Spleen (tissue), 11 donors: Measurements from ENCODE around the gene ZNF747. TPM values are rescaled to one million over a fixed set of nuclear protein-coding genes. Genes with fewer than 3 reads are reported as not detected.

Experiments
- DNase-seq: peaks from one replicate; pipeline ENCODE4 v3.0.0-alpha.2; 2020
- H3K27ac ChIP-seq, 8 donors: fragments of 200-600 bp; sonication (generic) in 7 of 8; 1 replicate in 4 of 8; 2 replicates in 4 of 8; pipeline versions ENCODE4 v1.5.0 to v1.8.0; 2016 to 2021; ENCODE audit warnings: inconsistent platforms in 4 of 8, mild to moderate bottlenecking in 4 of 8, moderate library complexity in 1 of 8
- H3K27me3 ChIP-seq, 7 donors: fragments of 200-600 bp; sonication (generic) in 6 of 7; replicated peaks in 1 of 7; 1 replicate in 4 of 7; 2 replicates in 3 of 7; pipeline versions ENCODE4 v1.5.0 to v1.8.0; 2016 to 2021; ENCODE audit warnings: inconsistent platforms in 3 of 7, mild to moderate bottlenecking in 1 of 7
- H3K36me3 ChIP-seq, 6 donors: fragments of 200-600 bp; sonication (generic) in 5 of 6; 1 replicate in 4 of 6; 2 replicates in 2 of 6; pipeline versions ENCODE4 v1.5.0 to v1.8.0; 2016 to 2021; ENCODE audit warnings: inconsistent platforms in 2 of 6
- H3K4me1 ChIP-seq, 6 donors: fragments of 200-600 bp; sonication (generic) in 5 of 6; 1 replicate in 3 of 6; 2 replicates in 3 of 6; pipeline versions ENCODE4 v1.5.0 to v1.8.0; 2016 to 2021; ENCODE audit warnings: inconsistent platforms in 3 of 6
- H3K4me3 ChIP-seq, 8 donors: fragments of 200-600 bp; sonication (generic) in 7 of 8; 1 replicate in 4 of 8; 2 replicates in 4 of 8; pipeline versions ENCODE4 v1.5.0 to v1.8.0; 2016 to 2021; ENCODE audit warnings: inconsistent platforms in 4 of 8, mild to moderate bottlenecking in 4 of 8, moderate library complexity in 2 of 8
- H3K9me3 ChIP-seq, 8 donors: fragments of 200-600 bp; sonication (generic) in 7 of 8; 1 replicate in 4 of 8; 2 replicates in 4 of 8; pipeline versions ENCODE4 v1.5.0 to v1.8.0; 2016 to 2021; ENCODE audit warnings: inconsistent platforms in 4 of 8
- POLR2A ChIP-seq, 3 donors: fragments of 450-650 bp; IDR thresholded peaks; one replicate each; pipeline ENCODE4 v1.5.1; 2017; ENCODE audit warnings: antibody characterized with exemption in 3 of 3, mild to moderate bottlenecking in 1 of 3
- POLR2AphosphoS5 ChIP-seq, 3 donors: sonication (generic); formaldehyde crosslinking; IDR thresholded peaks; one replicate each; pipeline ENCODE4 v1.5.1; 2017; ENCODE audit warnings: antibody characterized with exemption in 3 of 3
- WGBS, 5 donors: extraction: QIAGEN DNeasy Blood & Tissue Kit in 3 of 5; methylation state at CpG; one replicate each; pipeline versions ENCODE4 v1.1.5 to v1.1.7; 2013 to 2018; 5-methylcytosine and 5-hydroxymethylcytosine counted together
- intact Hi-C: fragments of 100-400 bp; cut with DNase I; formaldehyde crosslinking; loops from one replicate; pipeline ENCODE4 v1.15.0; 2023; ENCODE audit warnings: low total_unique reads
- polyA plus RNA-seq, 3 donors: library from polyadenylated mRNA; stranded (reverse); fragments of 200-250 nt; gene quantifications; one replicate each; pipeline ENCODE4 v1.2.1, GENCODE V29; 2013
- total RNA-seq, 7 donors: library from RNA; depleted of rRNA in 3 of 7; stranded (reverse); fragments of >200 nt in 3 of 7; fragmentation: NEBNext Ultra II Directional in 4 of 7; extraction: Animal tissue kit (Norgen Biotek cat#: 25700) in 4 of 7; gene quantifications; one replicate each; pipeline versions ENCODE4 v1.1.0 to v1.2.1, GENCODE V29; 2016 to 2021
- TF ChIP-seq, protein P1 (sequence below), 11 experiments: fragments of 200-600 bp in 7 of 11; fragments of 450-650 bp in 4 of 11; sonication (generic) in 4 of 11; IDR thresholded peaks in 8 of 11; conservative IDR thresholded peaks in 3 of 11; 1 replicate in 7 of 11; 2 replicates in 4 of 11; pipeline versions ENCODE4 v1.4.0 to v1.8.0; 2016 to 2021; ENCODE audit warnings: antibody characterized with exemption in 11 of 11, inconsistent platforms in 4 of 11, mild to moderate bottlenecking in 1 of 11
- donor health status: healthy with polysubstance abuse.
- donor health status: DM: no; HTN: no; CAD: no; lungs with moderate emphysema.
- donor health status: DM: no; HTN: no; CAD: no.
- donor health status: Bipolar disorder and iron deficiency.
- donor health status: healthy.
- donor health status: DM: no; HTN: no; CAD: no.
- donor health status: DM: yes; HTN: yes; CAD: no.

Gene ZNF747
- total and polyA plus RNA-seq, 10 donors, result 5.9 to 16.1 (median 10.9) TPM

DNA sequence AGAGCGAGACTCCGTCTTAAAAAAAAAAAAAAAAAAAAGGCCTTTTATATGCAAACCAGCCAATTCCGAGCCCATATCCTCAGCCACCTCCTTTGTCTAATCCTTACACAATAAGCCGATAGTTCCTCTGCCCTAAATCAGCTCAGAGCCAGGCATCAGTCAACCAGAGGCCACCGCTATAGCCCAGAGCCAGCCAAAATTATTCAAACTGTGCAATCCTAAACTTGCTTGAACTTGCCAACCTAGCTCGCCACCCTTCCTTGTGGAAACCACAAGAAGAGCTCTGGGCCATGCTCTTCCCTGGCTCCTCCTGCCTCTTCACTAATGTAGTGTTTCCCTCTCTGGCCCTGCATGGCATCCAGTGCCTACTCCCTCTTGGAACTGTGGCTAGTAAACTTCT is 44.4 kb downstream of the ZNF747 start:
- no peaks in the 10 kb centered on the region for H3K9me3 ChIP-seq
- H3K27me3 ChIP-seq, result no peaks in the 10 kb centered on the region
- intact Hi-C loops, result no loop called here
- H3K4me3 ChIP-seq, result no peak overlapping the region
- no peak for TF ChIP-seq POLR2A (IDR thresholded peaks at IDR 0.05)
- no peak for TF ChIP-seq POLR2AphosphoS5 (IDR thresholded peaks at IDR 0.05)
- TF ChIP-seq, protein P1, sequence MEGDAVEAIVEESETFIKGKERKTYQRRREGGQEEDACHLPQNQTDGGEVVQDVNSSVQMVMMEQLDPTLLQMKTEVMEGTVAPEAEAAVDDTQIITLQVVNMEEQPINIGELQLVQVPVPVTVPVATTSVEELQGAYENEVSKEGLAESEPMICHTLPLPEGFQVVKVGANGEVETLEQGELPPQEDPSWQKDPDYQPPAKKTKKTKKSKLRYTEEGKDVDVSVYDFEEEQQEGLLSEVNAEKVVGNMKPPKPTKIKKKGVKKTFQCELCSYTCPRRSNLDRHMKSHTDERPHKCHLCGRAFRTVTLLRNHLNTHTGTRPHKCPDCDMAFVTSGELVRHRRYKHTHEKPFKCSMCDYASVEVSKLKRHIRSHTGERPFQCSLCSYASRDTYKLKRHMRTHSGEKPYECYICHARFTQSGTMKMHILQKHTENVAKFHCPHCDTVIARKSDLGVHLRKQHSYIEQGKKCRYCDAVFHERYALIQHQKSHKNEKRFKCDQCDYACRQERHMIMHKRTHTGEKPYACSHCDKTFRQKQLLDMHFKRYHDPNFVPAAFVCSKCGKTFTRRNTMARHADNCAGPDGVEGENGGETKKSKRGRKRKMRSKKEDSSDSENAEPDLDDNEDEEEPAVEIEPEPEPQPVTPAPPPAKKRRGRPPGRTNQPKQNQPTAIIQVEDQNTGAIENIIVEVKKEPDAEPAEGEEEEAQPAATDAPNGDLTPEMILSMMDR (IDR thresholded peaks at IDR 0.05 in 8 of 11, conservative IDR thresholded peaks at IDR 0.05 in 3 of 11), result no peak
- H3K36me3 ChIP-seq, result peaks cover 0 to 100% (median 88%) of the 10 kb centered on the region in 6 donors
- 79 to 92% (median 80%) methylated on average over 6 of the region's 6 CpGs for WGBS, 5 donors
- DNase-seq, result no peak
- peaks cover 0 to 41% (median 10%) of the 10 kb centered on the region in 6 donors for H3K4me1 ChIP-seq
- H3K27ac ChIP-seq, result no peak overlapping the region

DNA sequence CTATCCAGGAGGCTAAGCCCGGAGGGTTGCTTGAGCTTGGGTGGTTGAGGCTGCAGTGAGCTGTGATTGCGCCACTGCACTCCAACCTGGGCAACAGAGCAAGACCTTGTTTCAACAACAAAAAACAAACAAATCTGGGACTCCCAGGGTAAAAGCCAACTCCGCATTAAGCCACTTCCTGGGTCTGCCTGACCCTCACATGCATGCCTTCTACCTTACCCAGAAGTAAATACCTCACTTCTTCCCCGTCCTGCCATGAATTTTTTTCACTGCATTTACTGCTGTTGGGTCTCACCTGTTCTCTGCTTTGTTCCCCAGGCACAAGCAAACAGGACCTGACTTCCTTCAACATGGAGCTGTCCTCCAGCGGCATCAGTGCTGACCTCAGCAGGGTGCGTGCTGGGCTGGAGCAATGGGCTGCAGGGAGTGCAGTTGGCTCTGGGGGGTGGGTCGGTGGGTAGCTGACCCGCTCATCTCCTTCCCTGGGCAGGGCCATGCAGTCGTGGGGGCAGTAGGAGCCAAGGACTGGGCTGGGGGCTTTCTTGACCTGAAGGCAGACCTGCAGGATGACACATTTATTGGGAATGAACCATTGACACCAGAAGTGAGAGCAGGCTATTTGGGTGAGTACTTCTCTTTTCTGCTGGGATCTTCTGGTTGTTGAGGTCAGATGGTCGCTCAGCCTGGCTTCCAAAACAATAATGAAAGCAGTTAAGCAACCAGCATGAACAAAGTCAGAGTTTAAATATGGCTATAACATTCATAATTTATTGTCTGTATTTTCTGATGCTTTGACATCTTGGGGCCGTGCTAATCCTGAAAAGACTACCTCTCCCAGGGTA is 45.7 kb downstream of the ZNF747 start:
- no peak for DNase-seq
- Histone ChIP-seq H3K9me3 (no peaks in the 10 kb centered on the region), H3K36me3 (peaks cover 0 to 100% (median 85%) of the 10 kb centered on the region in 6 donors), H3K4me3 (no peak overlapping the region), H3K27me3 (no peaks in the 10 kb centered on the region), H3K4me1 (peaks cover 0 to 50% (median 10%) of the 10 kb centered on the region in 6 donors), H3K27ac (peak overlapping the region in 3 of 8 donors; percentile 1 to 63 (median 34))
- WGBS, 5 donors, result 67 to 82% (median 73%) methylated on average over 8 to 11 of the region's 11 CpGs
- peak in 2 of 3 donors; percentile 27 to 42 for TF ChIP-seq POLR2AphosphoS5 (IDR thresholded peaks at IDR 0.05)
- no peak for TF ChIP-seq POLR2A (IDR thresholded peaks at IDR 0.05)
- intact Hi-C loops, result no loop called here

DNA sequence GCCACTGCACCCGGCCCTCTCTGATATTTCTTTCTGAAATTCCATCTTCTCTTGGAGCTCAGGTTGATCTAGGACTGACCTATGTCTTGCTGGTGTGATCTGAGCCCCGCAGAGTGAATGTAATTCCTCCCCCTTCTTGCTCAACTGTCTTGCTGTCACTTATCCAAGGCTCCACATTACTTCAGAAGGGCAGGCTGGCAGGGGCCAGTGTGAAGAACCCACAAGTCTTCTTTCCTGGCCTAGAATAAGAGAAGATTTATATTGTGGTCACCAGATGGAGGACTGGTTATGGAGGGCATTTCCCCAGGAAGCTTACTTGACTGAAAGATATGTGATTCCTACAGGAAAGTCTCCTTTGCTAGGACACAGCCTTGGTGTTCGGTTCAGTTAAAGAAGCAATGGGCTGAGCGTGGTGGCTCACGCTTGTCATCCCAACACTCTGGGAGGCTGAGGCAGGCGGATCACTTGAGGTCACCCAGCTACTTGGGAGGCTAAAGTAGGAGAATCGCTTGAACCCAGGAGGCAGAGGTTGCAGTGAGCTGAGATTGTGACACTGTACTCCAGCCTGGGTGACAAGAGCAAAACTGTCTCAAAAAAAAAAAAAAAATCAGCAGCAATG is 48.7 kb downstream of the ZNF747 start:
- Histone ChIP-seq H3K27ac (peak overlapping the region in 1 of 8 donors; percentile 36), H3K9me3 (no peaks in the 10 kb centered on the region), H3K36me3 (peaks cover 0 to 100% (median 90%) of the 10 kb centered on the region in 6 donors), H3K27me3 (no peaks in the 10 kb centered on the region), H3K4me1 (peaks cover 0 to 45% (median under 1%) of the 10 kb centered on the region in 6 donors), H3K4me3 (no peak overlapping the region)
- TF ChIP-seq POLR2A (IDR thresholded peaks at IDR 0.05) (no peak), POLR2AphosphoS5 (IDR thresholded peaks at IDR 0.05) (no peak)
- TF ChIP-seq, protein P1 (IDR thresholded peaks at IDR 0.05 in 8 of 11, conservative IDR thresholded peaks at IDR 0.05 in 3 of 11), result no peak
- WGBS, 5 donors, result 74 to 90% (median 85%) methylated on average over 7 of the region's 7 CpGs
- intact Hi-C loops, result no loop called here
- DNase-seq, result no peak

DNA sequence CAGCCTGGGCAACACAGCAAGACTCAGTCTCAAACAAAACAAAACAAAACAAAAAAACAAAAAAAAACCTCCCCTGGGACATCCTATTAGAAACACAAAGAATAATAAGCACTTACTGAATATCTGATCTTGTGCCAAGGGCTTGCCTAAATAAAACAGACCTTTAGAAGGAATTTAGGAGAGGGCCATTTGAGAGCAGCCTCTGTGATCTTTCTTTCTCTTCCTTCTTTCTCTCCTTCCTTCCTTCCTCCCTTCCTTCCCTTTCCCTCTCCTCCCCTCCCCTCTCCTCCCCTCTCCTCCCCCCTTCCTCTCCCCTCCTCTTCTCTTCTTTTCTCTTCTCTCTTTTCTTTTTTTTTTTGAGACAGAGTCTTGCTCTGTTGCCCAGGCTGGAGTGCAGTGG is 49.8 kb downstream of the ZNF747 start:
- intact Hi-C loops, result no loop called here
- H3K36me3 ChIP-seq, result peaks cover 0 to 100% (median 88%) of the 10 kb centered on the region in 6 donors
- TF ChIP-seq POLR2A (IDR thresholded peaks at IDR 0.05) (no peak), POLR2AphosphoS5 (IDR thresholded peaks at IDR 0.05) (no peak)
- H3K4me3 ChIP-seq, result no peak overlapping the region
- no peak overlapping the region for H3K27ac ChIP-seq
- DNase-seq, result no peak
- no peaks in the 10 kb centered on the region for H3K9me3 ChIP-seq
- no peaks in the 10 kb centered on the region for H3K27me3 ChIP-seq
- H3K4me1 ChIP-seq, result peaks cover 0 to 55% (median 2%) of the 10 kb centered on the region in 6 donors

DNA sequence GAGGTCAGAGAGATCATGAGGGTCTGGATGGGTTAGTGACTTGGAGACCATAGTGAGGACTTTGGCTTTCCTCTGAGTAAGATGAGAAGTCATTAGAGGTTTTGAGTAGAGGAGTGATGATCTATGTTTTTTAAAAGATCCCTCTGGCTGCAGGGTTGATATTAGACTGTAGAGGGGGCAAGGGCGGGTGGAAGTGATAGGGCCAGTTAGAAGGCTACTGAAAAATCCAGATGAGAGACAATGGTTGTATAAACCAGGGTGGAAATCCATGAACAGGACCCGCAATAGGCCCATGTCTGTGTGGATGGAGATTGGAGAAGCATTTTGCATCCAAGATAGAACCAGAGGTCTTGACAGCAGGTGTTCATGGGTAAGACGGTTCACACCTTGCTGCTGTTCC is 52.3 kb downstream of the ZNF747 start:
- TF ChIP-seq, protein P1 (IDR thresholded peaks at IDR 0.05 in 8 of 11, conservative IDR thresholded peaks at IDR 0.05 in 3 of 11), result no peak
- TF ChIP-seq POLR2AphosphoS5 (IDR thresholded peaks at IDR 0.05) (no peak), POLR2A (IDR thresholded peaks at IDR 0.05) (no peak)
- WGBS, 5 donors, result 83 to 94% (median 93%) methylated on average over 3 of the region's 3 CpGs
- no peak overlapping the region for H3K4me3 ChIP-seq
- H3K27me3 ChIP-seq, result no peaks in the 10 kb centered on the region
- H3K36me3 ChIP-seq, result peaks cover 0 to 98% (median 71%) of the 10 kb centered on the region in 6 donors
- peaks cover 0 to 64% (median 10%) of the 10 kb centered on the region in 6 donors for H3K4me1 ChIP-seq
- intact Hi-C loops, result no loop called here
- H3K27ac ChIP-seq, result peak overlapping the region in 1 of 8 donors; percentile 32
- no peaks in the 10 kb centered on the region for H3K9me3 ChIP-seq
- DNase-seq, result no peak
